GM18951 (cell line): ENCODE data around the gene RTN4R.

Experiments used
- POLR2A ChIP-seq: IDR thresholded peaks from 4 replicates; pipeline ENCODE4 v1.6.1; 2011; ENCODE audit warnings: mild to moderate bottlenecking; ENCODE audit not compliant: insufficient read length, insufficient read depth; ENCODE audit errors: extremely low read depth
- in situ Hi-C: fragments of 300-500 bp; cut with MboI; formaldehyde crosslinking; loops from one replicate; pipeline ENCODE4 v1.12.0; 2022; ENCODE audit warnings: low sequenced_read_pairs, mixed read lengths, inconsistent platforms; ENCODE audit not compliant: unreplicated experiment

Gene RTN4R

GRCh38 chr22:20262582-20263147 is 5.5 kb downstream of the RTN4R start:
- TF ChIP-seq POLR2A = no peak
- in situ Hi-C loops = no loop called here

GRCh38 chr22:20261848-20262581 is 6.1 kb downstream of the RTN4R start:
- in situ Hi-C loops = no loop called here

DNA sequence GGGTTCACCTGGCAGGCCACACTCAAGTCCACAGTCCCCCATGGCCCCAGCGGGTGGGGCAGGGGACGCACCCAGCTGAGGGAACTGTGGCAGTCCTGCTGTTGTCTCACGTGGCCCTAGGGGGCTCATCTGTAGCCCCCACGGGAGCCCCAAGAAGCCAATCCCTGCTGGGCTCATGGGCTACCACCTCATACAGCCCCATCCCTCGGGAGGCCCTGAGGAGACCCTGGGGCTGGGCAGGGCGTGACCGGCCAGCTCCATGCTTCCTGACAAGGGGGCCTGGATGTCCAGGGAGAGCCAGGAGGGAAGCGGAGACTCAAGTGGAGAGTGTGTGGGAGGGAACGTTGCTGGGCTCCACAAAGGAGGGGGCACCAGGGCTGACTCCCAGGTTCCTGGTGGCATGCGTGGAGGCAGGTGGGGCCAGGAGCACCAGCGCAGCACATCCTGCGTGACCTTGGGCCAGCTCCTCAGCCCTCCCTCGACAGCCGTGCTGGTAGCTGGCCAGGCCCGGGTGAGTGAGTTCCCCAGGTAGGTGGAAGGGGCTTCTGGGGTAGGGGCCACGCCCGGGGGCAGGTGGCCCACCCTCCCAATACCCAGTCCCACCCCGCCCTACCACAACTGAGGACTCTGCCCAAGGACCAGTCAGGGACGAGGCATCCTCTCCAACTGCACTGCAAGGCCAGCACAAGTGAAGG is 7.9 kb downstream of the RTN4R start:
- in situ Hi-C loops = no loop called here
- no peak for TF ChIP-seq POLR2A

More at GRCh38 chr22:20261848-20262581, 6.1 kb downstream of the RTN4R start:
- TF ChIP-seq POLR2A = no peak

DNA sequence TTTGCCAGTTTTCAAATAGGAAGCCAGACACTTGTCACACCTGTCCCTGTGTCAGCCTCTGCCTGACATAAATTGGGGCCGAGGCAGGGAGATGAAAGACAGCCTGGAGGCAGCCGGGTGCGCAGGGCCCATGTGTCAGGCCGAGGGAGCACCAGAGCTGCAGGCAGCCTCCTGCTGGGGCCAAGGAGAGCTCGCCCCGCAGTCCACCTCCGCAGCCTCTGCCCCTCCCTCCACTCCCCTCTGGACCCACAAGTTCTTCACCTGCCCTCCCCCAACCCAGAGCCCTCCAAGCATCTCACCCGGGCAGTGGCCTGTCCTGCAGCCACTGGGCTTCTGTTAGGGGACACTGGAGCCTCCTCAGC is 8.8 kb downstream of the RTN4R start:
- no peak for TF ChIP-seq POLR2A
- in situ Hi-C loops = no loop called here

DNA sequence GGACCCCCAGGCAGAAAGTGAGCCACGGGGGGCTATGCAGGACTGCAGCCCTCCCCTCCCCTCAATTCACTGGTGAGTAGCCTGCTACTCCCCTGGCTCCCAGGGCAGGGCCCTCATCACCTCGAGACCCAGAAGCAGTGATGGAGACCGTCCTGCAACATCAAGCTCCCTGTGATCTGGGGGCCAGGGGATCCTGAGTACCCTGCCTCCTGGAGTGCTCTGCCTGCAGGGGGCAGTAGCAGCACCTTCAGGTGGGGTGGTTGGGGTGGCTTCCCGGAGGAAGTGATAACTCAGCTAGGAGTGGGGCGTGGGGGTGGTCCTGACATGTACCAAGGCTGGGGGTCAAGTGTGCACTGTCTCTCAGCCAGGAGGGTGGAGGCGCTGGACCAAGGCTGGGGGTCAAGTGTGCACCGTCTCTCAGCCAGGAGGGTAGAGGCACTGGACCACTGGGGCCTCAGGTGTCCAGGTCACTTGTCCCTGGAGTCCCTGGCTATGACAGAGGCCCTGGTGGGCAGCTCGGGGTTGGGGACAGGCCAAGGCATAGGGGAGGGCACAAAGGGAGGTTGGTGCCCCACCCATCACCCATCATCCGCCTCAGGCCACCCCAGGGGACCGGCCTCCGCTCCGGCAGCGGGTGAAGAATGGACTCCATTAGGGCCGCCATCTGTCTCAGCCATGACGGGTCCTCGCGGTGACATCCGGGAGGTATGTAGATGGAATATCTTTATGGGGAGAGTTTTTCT is 9.4 kb downstream of the RTN4R start:
- TF ChIP-seq POLR2A = no peak
- in situ Hi-C loops = no loop called here

- no peak for TF ChIP-seq POLR2A
- in situ Hi-C loops = no loop called here
These were observed 10.2 kb downstream of the RTN4R start for GRCh38 chr22:20258021-20258299.

GRCh38 chr22:20257212-20258020 is 10.7 kb downstream of the RTN4R start:
- TF ChIP-seq POLR2A = no peak
- in situ Hi-C loops = no loop called here

DNA sequence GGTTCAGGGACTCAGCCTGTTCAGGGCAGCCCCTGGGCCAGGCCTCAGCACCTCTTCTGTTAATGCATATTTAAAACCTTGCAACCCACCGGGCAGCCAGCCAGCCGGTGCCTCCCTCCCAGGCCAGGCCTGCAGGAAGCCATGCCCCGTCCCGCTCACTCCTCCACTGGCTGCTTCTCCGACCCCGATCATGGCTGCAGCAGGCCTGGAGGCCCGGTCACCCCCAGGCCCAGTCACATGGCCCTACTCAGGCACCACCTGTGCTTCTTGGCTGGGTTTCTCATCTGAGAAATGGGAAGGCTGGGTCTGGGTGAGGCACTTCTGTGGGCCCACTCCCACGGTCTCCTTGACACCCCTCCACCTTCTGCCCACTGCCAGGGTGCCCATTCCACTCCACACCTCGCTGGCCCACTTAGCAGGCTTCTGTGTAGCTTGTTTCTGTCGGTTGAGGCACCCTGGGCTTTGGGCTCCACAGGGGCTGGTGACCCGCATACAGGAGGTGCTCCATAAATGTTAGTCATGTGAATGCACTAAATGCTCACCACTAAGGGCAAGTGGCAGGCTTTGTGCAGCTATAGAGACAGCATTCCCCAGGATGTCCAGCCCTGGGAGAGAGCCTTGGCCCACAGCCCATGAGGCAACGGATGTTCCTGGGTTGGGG is 11.4 kb downstream of the RTN4R start:
- in situ Hi-C loops = no loop called here
- TF ChIP-seq POLR2A = no peak

DNA sequence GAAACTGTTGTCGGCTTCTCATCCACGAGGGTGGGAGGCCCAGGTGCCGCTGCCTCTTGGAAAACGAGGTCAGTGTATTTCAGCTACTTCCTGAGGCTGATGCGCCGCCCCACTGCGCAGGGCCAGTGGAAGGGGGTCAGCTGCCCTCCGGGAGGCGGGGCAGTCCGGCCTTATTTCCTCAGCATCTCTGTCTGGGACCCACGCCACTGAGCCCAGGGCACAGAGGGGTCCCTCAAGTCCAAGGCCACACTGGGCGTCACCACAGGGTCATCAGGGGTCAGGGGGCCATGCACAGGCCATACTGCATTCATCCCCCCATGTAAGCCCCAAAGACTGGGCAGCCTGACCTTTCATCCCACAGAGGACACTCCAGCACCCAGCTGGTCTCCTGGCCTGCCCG is 12.1 kb downstream of the RTN4R start:
- in situ Hi-C loops = no loop called here
- TF ChIP-seq POLR2A = no peak

DNA sequence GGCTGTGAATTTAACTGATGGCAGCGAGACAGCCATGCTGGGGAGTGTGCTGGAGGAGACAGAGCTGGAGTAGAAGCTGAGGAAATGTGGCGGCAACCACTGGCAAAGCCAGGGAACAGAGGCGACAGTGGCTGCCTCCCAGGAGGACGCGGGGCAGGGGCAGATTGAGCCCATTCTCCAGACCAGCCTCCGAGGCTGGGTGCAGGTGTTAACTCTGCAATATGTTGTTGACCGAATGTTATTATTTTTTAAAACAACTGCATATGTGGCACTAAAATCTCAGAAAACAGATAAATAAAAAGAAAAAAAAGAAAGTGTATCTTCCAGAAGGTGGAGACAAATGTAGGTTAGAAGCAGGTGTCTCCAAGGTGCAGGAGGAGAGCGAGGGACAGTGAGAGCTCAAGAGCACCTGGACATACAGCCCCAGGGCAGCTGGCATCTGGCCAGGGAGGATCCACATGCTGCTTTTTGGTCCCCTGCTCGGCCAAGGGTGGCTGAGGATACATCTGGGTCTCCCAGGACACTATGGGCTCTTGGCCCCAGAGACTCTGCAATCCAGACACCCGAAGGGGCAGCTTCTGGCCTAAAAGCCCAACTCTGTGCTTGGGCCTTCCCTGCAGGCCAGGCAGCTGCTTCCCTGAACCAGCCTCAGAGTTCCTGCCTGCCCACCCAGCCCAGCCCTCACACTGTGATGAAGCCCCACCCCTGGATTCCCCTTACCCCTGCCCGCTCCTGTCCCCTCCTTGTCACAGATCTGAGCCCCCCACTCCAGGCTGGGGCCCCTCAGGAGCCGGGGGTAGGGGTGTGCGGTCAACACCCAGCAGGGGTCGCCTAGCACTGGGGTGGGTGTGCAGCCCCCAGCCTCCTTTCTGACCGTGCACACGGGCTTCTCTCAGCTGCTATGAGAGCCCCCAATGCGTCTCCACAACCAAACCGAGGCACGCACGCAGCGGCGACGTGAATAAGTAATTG is 12.9 kb downstream of the RTN4R start:
- no peak for TF ChIP-seq POLR2A
- in situ Hi-C loops = no loop called here

DNA sequence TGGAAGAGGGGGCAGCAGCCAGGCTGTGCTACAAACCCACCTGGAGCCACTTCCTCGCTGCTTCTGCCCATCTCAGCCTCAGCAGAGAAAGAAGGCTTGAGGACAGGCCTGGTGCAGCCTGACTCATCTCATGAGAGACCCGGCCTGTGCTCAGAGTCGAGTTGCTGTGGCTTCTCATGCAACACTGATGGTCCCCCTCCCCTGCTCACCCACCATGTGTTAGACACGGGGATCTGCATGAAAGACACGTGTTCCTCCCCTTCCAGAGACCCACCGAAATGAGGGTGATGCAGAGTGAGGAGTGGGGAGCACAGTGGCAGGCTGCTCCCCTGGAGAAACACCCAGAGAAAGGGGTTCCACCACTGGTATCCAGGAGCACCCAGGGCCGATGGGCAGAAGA is 15.0 kb downstream of the RTN4R start:
- in situ Hi-C loops = no loop called here
- no peak for TF ChIP-seq POLR2A
